Measurements from ENCODE around the gene HDAC8. TPM values are rescaled to one million over a fixed set of nuclear protein-coding genes. Genes with fewer than 3 reads are reported as not detected.

Gene HDAC8
- total and polyA plus RNA-seq, 9 of the 15 experiments (the other 6 are each of a cell fraction or from before 2014, with no cell fraction given), result 18.9 to 53.8 (median 28.7) TPM

DNA sequence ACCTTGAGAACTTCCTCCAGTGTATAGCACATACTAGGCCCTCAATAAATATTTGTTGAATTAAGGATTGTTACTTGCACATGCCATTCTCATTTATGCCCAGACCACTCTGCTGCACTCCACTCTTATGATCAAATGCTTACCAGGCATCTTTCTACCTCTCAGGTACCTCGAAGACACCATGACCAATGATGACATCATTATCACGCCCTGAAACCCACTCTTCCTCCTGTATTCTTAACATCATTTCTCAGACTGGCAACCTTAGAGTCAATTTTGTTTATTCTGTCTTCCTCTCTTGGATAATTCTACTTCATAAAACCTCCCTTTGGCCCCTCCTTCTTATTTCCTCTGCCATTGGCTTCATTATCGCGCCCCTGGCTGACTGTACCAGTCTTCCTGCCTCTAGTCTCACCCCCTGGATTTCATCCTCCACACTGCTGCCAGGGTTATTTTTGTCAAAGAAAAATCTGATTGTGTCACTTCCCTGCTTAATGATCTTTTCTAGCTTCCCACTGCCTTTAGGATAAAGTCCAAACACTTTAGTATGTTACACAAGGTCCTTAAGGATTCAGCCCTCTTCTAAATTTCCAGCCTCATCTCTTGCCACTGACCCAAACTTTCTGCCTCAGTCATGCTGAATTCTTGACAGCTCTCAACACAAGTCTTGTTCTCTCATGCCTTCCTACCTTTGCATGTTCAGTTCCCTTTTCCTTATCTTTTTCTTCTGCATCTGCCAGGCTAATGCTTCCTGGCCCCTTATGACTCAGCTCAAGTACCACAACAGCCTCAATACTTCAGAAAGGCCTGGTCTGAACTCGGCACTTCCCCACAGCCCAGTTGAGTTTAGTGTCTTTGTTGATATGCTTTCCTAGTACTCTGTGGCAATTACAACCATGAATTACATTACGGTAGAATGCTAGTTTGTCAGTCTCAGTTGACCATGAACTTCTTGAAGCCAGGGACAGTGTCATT, 45.8 kb downstream of the HDAC8 start (continued):
- TF ChIP-seq XRCC3 (IDR thresholded peaks at IDR 0.05), result no peak
- TF ChIP-seq ZEB2 (IDR thresholded peaks at IDR 0.05), result 0 out of 2 replicates have a peak, but pooled peaks have one; percentile 51
- TF ChIP-seq, protein P1, sequence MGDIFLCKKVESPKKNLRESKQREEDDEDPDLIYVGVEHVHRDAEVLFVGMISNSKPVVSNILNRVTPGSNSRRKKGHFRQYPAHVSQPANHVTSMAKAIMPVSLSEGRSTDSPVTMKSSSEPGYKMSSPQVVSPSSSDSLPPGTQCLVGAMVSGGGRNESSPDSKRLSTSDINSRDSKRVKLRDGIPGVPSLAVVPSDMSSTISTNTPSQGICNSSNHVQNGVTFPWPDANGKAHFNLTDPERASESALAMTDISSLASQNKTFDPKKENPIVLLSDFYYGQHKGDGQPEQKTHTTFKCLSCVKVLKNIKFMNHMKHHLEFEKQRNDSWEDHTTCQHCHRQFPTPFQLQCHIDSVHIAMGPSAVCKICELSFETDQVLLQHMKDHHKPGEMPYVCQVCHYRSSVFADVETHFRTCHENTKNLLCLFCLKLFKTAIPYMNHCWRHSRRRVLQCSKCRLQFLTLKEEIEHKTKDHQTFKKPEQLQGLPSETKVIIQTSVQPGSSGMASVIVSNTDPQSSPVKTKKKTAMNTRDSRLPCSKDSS (IDR thresholded peaks at IDR 0.05; ENCODE audit: low read depth, partially characterized antibody), result no peak
- TF ChIP-seq POU5F1 (IDR thresholded peaks at IDR 0.05; ENCODE audit: borderline replicate concordance, low read depth, low read length, partially characterized antibody), result no peak
- no peak for TF ChIP-seq CCAR2 (IDR thresholded peaks at IDR 0.05; ENCODE audit: low read depth, low read length)
- TF ChIP-seq SMARCE1 (IDR thresholded peaks at IDR 0.05), result peak; percentile 90
- no peak for TF ChIP-seq FOXK1 (CRISPR knock-in tag; IDR thresholded peaks at IDR 0.05; ENCODE audit: borderline replicate concordance)
- TF ChIP-seq ARNT (IDR thresholded peaks at IDR 0.05), result no peak
- TF ChIP-seq DMBX1 (CRISPR knock-in tag; IDR thresholded peaks at IDR 0.05; ENCODE audit: borderline replicate concordance), result no peak
- TF ChIP-seq PCBP2 (IDR thresholded peaks at IDR 0.05; ENCODE audit: low read depth, low read length, poor library complexity, severe bottlenecking), result no peak
- TF ChIP-seq ZBTB17 (CRISPR knock-in tag; IDR thresholded peaks at IDR 0.05), result no peak
- TF ChIP-seq, protein P2, sequence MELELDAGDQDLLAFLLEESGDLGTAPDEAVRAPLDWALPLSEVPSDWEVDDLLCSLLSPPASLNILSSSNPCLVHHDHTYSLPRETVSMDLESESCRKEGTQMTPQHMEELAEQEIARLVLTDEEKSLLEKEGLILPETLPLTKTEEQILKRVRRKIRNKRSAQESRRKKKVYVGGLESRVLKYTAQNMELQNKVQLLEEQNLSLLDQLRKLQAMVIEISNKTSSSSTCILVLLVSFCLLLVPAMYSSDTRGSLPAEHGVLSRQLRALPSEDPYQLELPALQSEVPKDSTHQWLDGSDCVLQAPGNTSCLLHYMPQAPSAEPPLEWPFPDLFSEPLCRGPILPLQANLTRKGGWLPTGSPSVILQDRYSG (tag; conservative IDR thresholded peaks at IDR 0.05; ENCODE audit: low read depth), result no peak
- TF ChIP-seq TAF1 (IDR thresholded peaks at IDR 0.05; ENCODE audit: control insufficient read depth, extremely low read depth, insufficient read depth, low read length, severe bottlenecking), result no peak
- no peak for TF ChIP-seq ZNF24 (IDR thresholded peaks at IDR 0.05)
- no peak for TF ChIP-seq KAT8 (IDR thresholded peaks at IDR 0.05; ENCODE audit: low read depth)
- TF ChIP-seq MTA2 (IDR thresholded peaks at IDR 0.05; ENCODE audit: low read depth), result no peak
- TF ChIP-seq ZNF57 (CRISPR knock-in tag; IDR thresholded peaks at IDR 0.05), result no peak
- TF ChIP-seq, protein P3, sequence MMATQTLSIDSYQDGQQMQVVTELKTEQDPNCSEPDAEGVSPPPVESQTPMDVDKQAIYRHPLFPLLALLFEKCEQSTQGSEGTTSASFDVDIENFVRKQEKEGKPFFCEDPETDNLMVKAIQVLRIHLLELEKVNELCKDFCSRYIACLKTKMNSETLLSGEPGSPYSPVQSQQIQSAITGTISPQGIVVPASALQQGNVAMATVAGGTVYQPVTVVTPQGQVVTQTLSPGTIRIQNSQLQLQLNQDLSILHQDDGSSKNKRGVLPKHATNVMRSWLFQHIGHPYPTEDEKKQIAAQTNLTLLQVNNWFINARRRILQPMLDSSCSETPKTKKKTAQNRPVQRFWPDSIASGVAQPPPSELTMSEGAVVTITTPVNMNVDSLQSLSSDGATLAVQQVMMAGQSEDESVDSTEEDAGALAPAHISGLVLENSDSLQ (IDR thresholded peaks at IDR 0.05), result no peak
- peak; percentile 45; the same call in 1 of the 2 replicates for TF ChIP-seq MYNN (IDR thresholded peaks at IDR 0.05)
- TF ChIP-seq MYNN (CRISPR knock-in tag; IDR thresholded peaks at IDR 0.05), result no peak
- TF ChIP-seq, protein P4, sequence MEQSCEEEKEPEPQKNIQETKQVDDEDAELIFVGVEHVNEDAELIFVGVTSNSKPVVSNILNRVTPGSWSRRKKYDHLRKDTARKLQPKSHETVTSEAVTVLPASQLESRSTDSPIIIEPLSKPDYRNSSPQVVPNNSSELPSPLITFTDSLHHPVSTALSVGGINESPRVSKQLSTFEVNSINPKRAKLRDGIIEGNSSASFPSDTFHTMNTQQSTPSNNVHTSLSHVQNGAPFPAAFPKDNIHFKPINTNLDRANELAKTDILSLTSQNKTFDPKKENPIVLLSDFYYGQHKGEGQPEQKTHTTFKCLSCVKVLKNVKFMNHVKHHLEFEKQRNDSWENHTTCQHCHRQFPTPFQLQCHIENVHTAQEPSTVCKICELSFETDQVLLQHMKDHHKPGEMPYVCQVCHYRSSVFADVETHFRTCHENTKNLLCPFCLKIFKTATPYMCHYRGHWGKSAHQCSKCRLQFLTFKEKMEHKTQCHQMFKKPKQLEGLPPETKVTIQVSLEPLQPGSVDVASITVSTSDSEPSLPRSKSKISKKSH (CRISPR knock-in tag; IDR thresholded peaks at IDR 0.05), result no peak
- TF ChIP-seq, protein P5, sequence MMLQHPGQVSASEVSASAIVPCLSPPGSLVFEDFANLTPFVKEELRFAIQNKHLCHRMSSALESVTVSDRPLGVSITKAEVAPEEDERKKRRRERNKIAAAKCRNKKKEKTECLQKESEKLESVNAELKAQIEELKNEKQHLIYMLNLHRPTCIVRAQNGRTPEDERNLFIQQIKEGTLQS (IDR thresholded peaks at IDR 0.05), result peak; percentile 53
- TF ChIP-seq, protein P5 (CRISPR knock-in tag; conservative IDR thresholded peaks at IDR 0.05), result no peak
